GM12875 (cell line): ENCODE measurements around the gene EML4.

Experiments used
- H3K4me3 ChIP-seq: one replicate; pipeline ENCODE4 v1.5.1; 2011; ENCODE audit warnings: low read depth, low read length, control low read depth
- TF ChIP-seq, protein P1 (sequence below): IDR thresholded peaks from 2 replicates; pipeline ENCODE4 v1.5.1; 2011; ENCODE audit warnings: low read depth, mild to moderate bottlenecking, control low read depth, inconsistent platforms, low read length, moderate library complexity, borderline replicate concordance; ENCODE audit not compliant: insufficient read depth

Gene EML4

GRCh38 chr2:42141687-42142546 lies 27.2 kb upstream of the EML4 start:
- TF ChIP-seq, protein P1, sequence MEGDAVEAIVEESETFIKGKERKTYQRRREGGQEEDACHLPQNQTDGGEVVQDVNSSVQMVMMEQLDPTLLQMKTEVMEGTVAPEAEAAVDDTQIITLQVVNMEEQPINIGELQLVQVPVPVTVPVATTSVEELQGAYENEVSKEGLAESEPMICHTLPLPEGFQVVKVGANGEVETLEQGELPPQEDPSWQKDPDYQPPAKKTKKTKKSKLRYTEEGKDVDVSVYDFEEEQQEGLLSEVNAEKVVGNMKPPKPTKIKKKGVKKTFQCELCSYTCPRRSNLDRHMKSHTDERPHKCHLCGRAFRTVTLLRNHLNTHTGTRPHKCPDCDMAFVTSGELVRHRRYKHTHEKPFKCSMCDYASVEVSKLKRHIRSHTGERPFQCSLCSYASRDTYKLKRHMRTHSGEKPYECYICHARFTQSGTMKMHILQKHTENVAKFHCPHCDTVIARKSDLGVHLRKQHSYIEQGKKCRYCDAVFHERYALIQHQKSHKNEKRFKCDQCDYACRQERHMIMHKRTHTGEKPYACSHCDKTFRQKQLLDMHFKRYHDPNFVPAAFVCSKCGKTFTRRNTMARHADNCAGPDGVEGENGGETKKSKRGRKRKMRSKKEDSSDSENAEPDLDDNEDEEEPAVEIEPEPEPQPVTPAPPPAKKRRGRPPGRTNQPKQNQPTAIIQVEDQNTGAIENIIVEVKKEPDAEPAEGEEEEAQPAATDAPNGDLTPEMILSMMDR, result no peak
- no peak overlapping the region for H3K4me3 ChIP-seq

DNA sequence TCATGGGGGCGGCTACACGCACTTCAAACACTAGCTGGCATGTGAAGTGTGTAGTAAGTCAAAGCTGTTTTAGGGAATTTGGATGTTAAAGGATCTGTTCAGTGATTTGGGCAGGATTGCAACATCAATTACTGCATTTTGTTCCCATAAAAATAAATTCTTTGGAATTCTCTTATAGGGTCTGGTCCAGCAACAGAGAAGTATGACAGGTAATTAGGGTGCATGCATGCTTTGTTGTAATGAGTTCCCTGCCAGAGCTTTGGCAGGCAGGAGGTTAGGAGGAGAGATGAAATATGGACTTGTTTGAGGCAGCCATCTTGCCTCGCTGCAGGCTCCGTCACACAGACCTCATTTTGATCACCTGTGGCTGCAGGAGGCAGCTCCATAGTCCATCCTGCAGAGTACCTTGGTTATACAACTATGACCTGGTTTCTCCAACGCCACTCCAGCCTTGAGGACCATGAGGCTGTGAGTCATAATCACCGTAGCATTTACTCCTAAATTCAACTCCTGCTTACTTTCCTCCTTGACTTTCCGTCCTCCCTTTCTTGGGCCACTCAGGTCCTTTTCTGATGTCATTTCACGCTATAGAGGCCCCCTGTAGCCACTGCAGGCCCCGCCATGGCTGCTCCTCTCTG lies 26.5 kb upstream of the EML4 start:
- H3K4me3 ChIP-seq, result no peak overlapping the region
- TF ChIP-seq, protein P1, result no peak

DNA sequence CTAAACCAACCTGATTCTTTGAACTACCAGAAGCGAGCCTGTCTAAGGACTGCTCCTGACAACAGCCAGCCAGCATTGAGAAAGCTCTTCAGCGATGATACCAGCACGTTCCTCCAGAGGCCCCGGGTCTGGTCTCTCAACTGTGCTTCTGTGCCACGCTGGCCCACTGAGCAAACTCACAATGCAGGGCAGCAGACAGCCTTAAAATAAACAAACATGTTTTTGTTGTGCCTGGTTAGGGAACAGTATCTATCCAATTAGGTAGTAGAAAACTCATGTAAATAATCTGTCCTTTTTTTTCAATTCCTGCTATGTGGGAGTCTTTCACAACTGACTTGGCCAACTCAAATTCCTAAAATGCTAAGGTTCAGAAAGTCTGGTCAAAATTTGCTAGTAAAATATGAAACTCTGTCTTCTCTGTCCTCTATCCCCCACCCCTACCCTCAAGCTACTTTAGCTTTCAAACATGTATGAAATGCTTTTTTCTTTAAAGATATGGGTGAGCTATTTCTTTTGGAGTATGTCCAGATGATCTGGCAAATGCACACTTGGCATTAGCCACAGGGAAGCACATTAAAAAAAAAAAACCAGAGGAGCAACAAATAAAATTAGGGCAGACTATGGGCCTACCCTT lies 21.4 kb upstream of the EML4 start:
- TF ChIP-seq, protein P1, result no peak

GRCh38 chr2:42150159-42150558 lies 19.0 kb upstream of the EML4 start:
- TF ChIP-seq, protein P1, result no peak
- H3K4me3 ChIP-seq, result no peak overlapping the region

More for the DNA sequence above, 21.4 kb upstream of the EML4 start:
- no peak overlapping the region for H3K4me3 ChIP-seq

DNA sequence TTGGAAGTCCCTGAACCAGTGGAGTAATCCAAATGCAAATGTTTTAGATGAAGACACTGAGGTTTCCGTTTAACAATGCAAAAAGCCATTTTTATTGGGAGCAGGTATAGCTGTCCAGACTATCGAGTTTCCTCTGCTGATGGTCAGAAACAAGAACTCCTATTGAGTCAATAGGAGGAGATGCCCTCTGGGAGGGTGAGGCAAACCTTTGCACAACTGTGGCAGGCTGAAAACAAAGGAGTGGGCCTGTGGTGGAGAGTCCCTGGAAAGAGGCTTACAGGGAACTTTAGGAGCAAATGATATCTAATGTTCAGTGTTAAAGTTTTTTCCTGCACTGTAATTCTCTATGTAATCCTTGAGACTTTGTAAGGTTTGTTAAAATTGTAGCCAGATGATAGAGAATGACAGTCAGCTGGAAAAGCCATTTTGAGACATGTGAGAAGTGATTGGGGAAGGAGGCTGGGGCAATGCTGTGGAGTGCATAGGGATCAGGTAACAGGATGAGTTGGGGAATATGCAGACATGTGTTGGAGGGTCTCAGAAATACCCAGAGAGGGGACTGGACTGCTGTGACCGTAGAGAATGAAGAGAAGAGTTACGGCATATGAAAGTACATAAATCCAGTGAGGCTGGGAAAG lies 15.1 kb upstream of the EML4 start:
- no peak overlapping the region for H3K4me3 ChIP-seq
- TF ChIP-seq, protein P1, result no peak

DNA sequence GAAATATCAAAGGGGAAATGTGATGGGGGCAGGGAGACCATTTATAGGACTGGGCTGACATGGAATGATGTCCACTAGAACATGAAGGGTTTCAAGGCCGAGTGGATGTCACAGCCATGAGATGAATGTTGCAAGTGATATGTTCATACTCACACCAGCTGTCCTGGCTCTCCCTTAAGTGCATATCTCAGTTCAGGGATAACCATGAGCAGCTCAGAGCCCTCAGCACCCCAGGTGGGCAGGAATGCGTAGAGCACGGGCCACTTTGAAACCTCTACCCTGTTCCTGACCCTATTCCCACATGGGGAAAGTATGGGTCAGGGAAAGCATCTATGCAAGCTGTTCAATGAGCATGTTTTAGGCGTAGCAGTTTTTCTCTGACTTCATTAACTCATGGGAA lies 12.4 kb upstream of the EML4 start:
- H3K4me3 ChIP-seq, result no peak overlapping the region
- TF ChIP-seq, protein P1, result no peak
